ENCODE data around the gene PKP4. TPM values are rescaled to one million over a fixed set of nuclear protein-coding genes. Genes with fewer than 3 reads are reported as not detected.

The PKP4 gene
- total and polyA plus RNA-seq, 11 donors = 17.6 to 66.7 (median 49.0) TPM

DNA sequence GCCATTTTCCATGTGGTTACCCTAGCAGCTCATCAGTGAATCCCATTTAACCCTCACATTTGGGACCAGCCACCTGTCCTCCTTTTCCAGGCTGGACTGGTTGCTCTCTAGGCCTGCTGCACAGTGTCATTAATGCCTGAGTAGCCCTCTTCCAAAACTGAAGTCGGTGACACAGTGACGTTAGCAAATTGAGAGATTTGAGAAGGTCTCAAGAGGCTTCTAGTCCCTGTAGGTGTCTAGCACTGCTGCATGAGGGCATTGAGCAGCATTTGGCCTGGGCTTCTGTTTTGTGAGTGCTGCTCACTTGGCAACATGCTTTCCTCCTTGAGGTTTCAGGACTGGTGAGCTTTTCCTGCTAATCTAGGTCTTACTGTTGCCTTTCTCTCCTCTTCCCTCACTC lies 36.7 kb downstream of the PKP4 start:
- peak overlapping the region in 1 of 12 donors; percentile 16 for H3K27ac ChIP-seq
- peak in 2 of 5 donors; percentile 34 to 49 for DNase-seq

DNA sequence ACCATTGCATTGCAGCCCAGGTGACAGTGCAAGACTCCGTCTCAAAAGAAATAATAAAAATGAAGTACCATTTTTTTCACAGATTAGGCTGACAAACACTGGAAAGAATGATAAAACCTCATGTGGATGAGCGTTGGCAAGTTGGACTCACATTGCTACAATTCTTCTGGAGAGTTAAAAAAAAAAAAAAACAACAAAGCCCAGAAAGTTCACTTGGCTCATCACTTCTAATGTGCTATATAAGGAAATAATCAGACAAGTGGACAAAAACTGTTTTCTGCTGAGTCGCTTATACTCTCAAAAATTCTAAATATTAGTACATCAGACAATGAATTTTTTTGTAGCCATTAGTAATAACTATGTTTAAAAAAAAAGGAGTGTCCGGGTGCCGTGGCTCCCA lies 38.4 kb downstream of the PKP4 start:
- Histone ChIP-seq H3K4me3 (no peak overlapping the region), H3K27ac (no peak overlapping the region), H3K9me3 (no peaks in the 10 kb centered on the region), H3K4me1 (peaks cover 0 to 36% (median 13%) of the 10 kb centered on the region in 12 donors), H3K27me3 (no peaks in the 10 kb centered on the region), H3K36me3 (no peaks in the 10 kb centered on the region)
- intact Hi-C loops (cut with DNase I) = no loop called here
- no peak for DNase-seq
- no peak for TF ChIP-seq POLR2A (IDR thresholded peaks at IDR 0.05)
- TF ChIP-seq, protein P1, sequence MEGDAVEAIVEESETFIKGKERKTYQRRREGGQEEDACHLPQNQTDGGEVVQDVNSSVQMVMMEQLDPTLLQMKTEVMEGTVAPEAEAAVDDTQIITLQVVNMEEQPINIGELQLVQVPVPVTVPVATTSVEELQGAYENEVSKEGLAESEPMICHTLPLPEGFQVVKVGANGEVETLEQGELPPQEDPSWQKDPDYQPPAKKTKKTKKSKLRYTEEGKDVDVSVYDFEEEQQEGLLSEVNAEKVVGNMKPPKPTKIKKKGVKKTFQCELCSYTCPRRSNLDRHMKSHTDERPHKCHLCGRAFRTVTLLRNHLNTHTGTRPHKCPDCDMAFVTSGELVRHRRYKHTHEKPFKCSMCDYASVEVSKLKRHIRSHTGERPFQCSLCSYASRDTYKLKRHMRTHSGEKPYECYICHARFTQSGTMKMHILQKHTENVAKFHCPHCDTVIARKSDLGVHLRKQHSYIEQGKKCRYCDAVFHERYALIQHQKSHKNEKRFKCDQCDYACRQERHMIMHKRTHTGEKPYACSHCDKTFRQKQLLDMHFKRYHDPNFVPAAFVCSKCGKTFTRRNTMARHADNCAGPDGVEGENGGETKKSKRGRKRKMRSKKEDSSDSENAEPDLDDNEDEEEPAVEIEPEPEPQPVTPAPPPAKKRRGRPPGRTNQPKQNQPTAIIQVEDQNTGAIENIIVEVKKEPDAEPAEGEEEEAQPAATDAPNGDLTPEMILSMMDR (IDR thresholded peaks at IDR 0.05) = no peak
- no peak for ATAC-seq
- 89 to 94% (median 91%) methylated on average over 5 of the region's 5 CpGs for WGBS, 4 donors

More for the DNA sequence above, 36.7 kb downstream of the PKP4 start:
- TF ChIP-seq, protein P1 (IDR thresholded peaks at IDR 0.05) = no peak
- no peak for TF ChIP-seq POLR2A (IDR thresholded peaks at IDR 0.05)
- H3K27me3 ChIP-seq = no peaks in the 10 kb centered on the region
- H3K9me3 ChIP-seq = no peaks in the 10 kb centered on the region
- 9 to 30% (median 15%) methylated on average over 2 of the region's 2 CpGs for WGBS, 4 donors
- H3K4me3 ChIP-seq = no peak overlapping the region
- H3K4me1 ChIP-seq = peaks cover 0 to 42% (median 20%) of the 10 kb centered on the region in 12 donors
- no peaks in the 10 kb centered on the region for H3K36me3 ChIP-seq
- intact Hi-C loops (cut with DNase I) = no loop called here
- peak in 3 of 4 donors; percentile 53 to 91 (median 82) for ATAC-seq

DNA sequence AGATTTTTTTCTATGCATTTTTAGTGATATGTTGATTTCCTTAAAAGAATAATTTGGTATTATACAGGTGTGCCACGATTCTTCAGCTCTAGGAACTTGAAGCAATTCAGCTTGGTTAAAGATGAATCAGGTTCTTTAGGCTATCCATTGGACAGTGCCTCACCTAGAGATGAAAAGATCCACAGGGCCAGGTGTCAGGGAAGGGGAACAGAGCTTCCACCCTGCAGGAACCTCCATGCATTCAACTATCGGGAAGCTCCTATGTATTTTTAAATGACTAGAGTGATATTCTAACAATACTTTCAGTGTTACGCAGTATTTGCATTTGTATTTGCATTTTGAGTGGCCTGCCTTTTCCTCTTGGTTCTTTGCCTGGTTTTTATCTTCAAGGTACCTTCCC lies 40.2 kb downstream of the PKP4 start:
- intact Hi-C loops (cut with DNase I) = no loop called here
- peaks cover 0 to 45% (median 20%) of the 10 kb centered on the region in 12 donors for H3K4me1 ChIP-seq
- WGBS, 4 donors = 87 to 94% (median 91%) methylated on average over 3 of the region's 3 CpGs
- no peaks in the 10 kb centered on the region for H3K27me3 ChIP-seq
- H3K9me3 ChIP-seq = no peaks in the 10 kb centered on the region
- no peak for ATAC-seq
- H3K27ac ChIP-seq = no peak overlapping the region
- no peak for DNase-seq
- peaks cover 0 to 2% (median 0%) of the 10 kb centered on the region in 9 donors for H3K36me3 ChIP-seq
- TF ChIP-seq, protein P1 (IDR thresholded peaks at IDR 0.05) = no peak
- TF ChIP-seq POLR2A (IDR thresholded peaks at IDR 0.05) = no peak
- H3K4me3 ChIP-seq = no peak overlapping the region

DNA sequence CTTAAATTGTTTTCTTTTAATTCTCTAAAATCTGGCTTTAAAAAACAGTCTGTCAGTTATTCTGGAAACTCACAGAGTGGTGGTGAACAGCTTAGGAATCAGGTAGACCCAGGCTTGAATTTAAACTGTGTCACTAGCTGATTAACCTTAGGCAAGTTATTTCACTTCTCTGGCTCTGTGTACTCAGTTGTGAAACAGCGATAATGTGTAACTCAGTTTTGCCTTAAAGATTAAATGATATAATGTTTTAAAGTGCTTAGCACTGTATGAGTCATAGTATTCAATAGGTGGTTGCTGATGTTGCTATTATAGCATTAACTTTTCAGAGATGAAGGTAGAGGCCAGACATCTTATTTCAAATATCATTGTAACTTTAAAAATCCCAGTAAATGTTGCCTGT lies 40.7 kb downstream of the PKP4 start:
- H3K4me3 ChIP-seq = no peak overlapping the region
- no peaks in the 10 kb centered on the region for H3K9me3 ChIP-seq
- WGBS, 4 donors = 91 to 97% (median 95%) methylated on average over 1 of the region's 1 CpG
- DNase-seq (no peak), ATAC-seq (no peak)
- intact Hi-C loops (cut with DNase I) = no loop called here
- H3K4me1 ChIP-seq = peaks cover 0 to 50% (median 20%) of the 10 kb centered on the region in 12 donors
- H3K27ac ChIP-seq = no peak overlapping the region
- no peaks in the 10 kb centered on the region for H3K27me3 ChIP-seq
- TF ChIP-seq, protein P1 (IDR thresholded peaks at IDR 0.05) = no peak
- TF ChIP-seq POLR2A (IDR thresholded peaks at IDR 0.05) = no peak
- peaks cover 0 to 2% (median 0%) of the 10 kb centered on the region in 9 donors for H3K36me3 ChIP-seq
